K562 (cell line): ENCODE results near the gene POP5. TPM values are rescaled to one million over a fixed set of nuclear protein-coding genes. Genes with fewer than 3 reads are reported as not detected.

Experiments
- ATAC-seq: fragments of 200-7000 bp; cut with Tn5 transposase; 3 replicates; pipeline ENCODE4 v1.9.1; 2020; ENCODE audit warnings: moderate library complexity
- BruUV-seq: library from RNA; stranded (reverse); fragments of 400-500 nt; replicated peaks from 2 replicates; lab custom pipeline; 2021; lab: Mats Ljungman, UMichigan
- CTCF ChIA-PET: fragments of 300-600 bp; formaldehyde crosslinking; extraction: SDS; loops from one replicate; lab custom pipeline; 2021; ENCODE audit warnings: low intra/inter-chr PET ratio; lab: Yijun Ruan, JAX
- POLR2A ChIA-PET: fragments of 300-600, 350-650 bp; sonication (Branson Sonifier 250); formaldehyde crosslinking; extraction: SDS; loops from one replicate; lab custom pipeline; 2021; ENCODE audit warnings: antibody characterized with exemption, inconsistent platforms; lab: Yijun Ruan, JAX
- DNase-seq, 4 experiments: peaks; one replicate each; pipeline versions ENCODE4 v3.0.0 to v3.0.0-alpha.2; 2011 to 2018; ENCODE audit warnings: low spot score in 3 of 4, mixed read lengths in 3 of 4; ENCODE audit errors: extremely low read depth in 1 of 4
- FAIRE-seq: peaks from 2 replicates; lab custom pipeline; 2011; peaks lifted over from hg19 to GRCh38; lab: Jason Lieb, UNC
- H2AFZ ChIP-seq: 2 replicates; pipeline ENCODE4 v1.6.0; 2011; ENCODE audit warnings: low read depth, low read length, control low read depth, inconsistent platforms
- H3K27ac ChIP-seq: fragments of 200-600 bp; 3 replicates; pipeline ENCODE4 v1.8.0; 2011; ENCODE audit warnings: low read depth, mild to moderate bottlenecking, control low read depth, inconsistent platforms, low read length, moderate library complexity, mixed read lengths; ENCODE audit errors: extremely low read depth
- H3K27me3 ChIP-seq, 2 experiments: fragments of 300-600 bp in 1 of 2; 2 replicates in 1 of 2; 3 replicates in 1 of 2; pipeline versions ENCODE4 v1.6.0 to v1.8.0; 2011; ENCODE audit warnings: inconsistent platforms in 2 of 2, low read length in 2 of 2, mild to moderate bottlenecking in 1 of 2, mixed read lengths in 1 of 2, moderate library complexity in 1 of 2; ENCODE audit not compliant: control insufficient read depth in 2 of 2, insufficient read depth in 2 of 2
- H3K36me3 ChIP-seq: fragments of 300-600 bp; 3 replicates; pipeline ENCODE4 v1.8.0; 2011; ENCODE audit warnings: mild to moderate bottlenecking, low read length, inconsistent platforms; ENCODE audit not compliant: control insufficient read depth, insufficient read depth
- H3K4me1 ChIP-seq, 2 experiments: fragments of 200-600 bp in 1 of 2; replicated peaks in 1 of 2; 2 replicates in 1 of 2; 3 replicates in 1 of 2; pipeline versions ENCODE4 v1.5.1 to v1.8.0; 2011; ENCODE audit warnings: inconsistent platforms in 2 of 2, low read length in 2 of 2, mild to moderate bottlenecking in 1 of 2, mixed read lengths in 1 of 2, moderate library complexity in 1 of 2; ENCODE audit not compliant: control insufficient read depth in 2 of 2, insufficient read depth in 2 of 2
- H3K4me2 ChIP-seq: 2 replicates; pipeline ENCODE4 v1.6.1; 2011; ENCODE audit warnings: low read length, control low read depth, inconsistent platforms, mixed read lengths; ENCODE audit not compliant: insufficient read depth
- H3K4me3 ChIP-seq: fragments of 200-600 bp; sonication (generic), shearing (Covaris generic); 2 replicates; pipeline ENCODE4 v1.5.1; 2016; ENCODE audit warnings: control low read depth, inconsistent platforms
- H3K79me2 ChIP-seq: fragments of 200-600 bp; 3 replicates; pipeline ENCODE4 v1.8.0; 2011; ENCODE audit warnings: low read length, inconsistent platforms; ENCODE audit not compliant: control insufficient read depth, insufficient read depth
- H3K9ac ChIP-seq, 2 experiments: 2 replicates each; pipeline versions ENCODE4 v1.6.0 to v1.6.1; 2011; ENCODE audit warnings: low read depth in 2 of 2, low read length in 2 of 2, control low read depth in 1 of 2, inconsistent platforms in 1 of 2, mild to moderate bottlenecking in 1 of 2, mixed read lengths in 1 of 2; ENCODE audit not compliant: insufficient read depth in 1 of 2
- H3K9me1 ChIP-seq: one replicate; pipeline ENCODE4 v1.6.0; 2011; ENCODE audit warnings: inconsistent platforms, mild to moderate bottlenecking, low read length, moderate library complexity; ENCODE audit not compliant: control insufficient read depth, insufficient read depth
- H3K9me3 ChIP-seq: replicated peaks from 2 replicates; pipeline ENCODE4 v1.5.1; 2011; ENCODE audit warnings: low read depth, low read length, inconsistent platforms; ENCODE audit not compliant: control insufficient read depth, insufficient read depth
- H4K20me1 ChIP-seq: replicated peaks from 2 replicates; pipeline ENCODE4 v1.6.1; 2011; ENCODE audit warnings: low read length, inconsistent platforms, mixed read lengths; ENCODE audit not compliant: control insufficient read depth, insufficient read depth
- ATF1 ChIP-seq, 2 experiments: fragments of 450-650 bp in 1 of 2; IDR thresholded peaks; 2 replicates each; pipeline ENCODE4 v1.6.1; 2016; ENCODE audit warnings: missing compliant biosample characterization in 1 of 2, missing genetic modification characterization in 1 of 2
- BCOR ChIP-seq: fragments of 450-650 bp; IDR thresholded peaks from 2 replicates; pipeline ENCODE4 v1.6.1; 2016
- CHD2 ChIP-seq: IDR thresholded peaks from 2 replicates; pipeline ENCODE4 v1.6.1; 2011; ENCODE audit warnings: low read depth, low read length
- RBM25 ChIP-seq: fragments of 200-400 bp; formaldehyde crosslinking; IDR thresholded peaks from 2 replicates; pipeline ENCODE4 v1.6.1; 2018; ENCODE audit warnings: low read length, low read depth, moderate library complexity; ENCODE audit not compliant: severe bottlenecking
- XRCC4 ChIP-seq: IDR thresholded peaks from one replicate; pipeline ENCODE4 v1.6.1; 2011; ENCODE audit not compliant: insufficient read depth, insufficient read length; ENCODE audit errors: extremely low read depth
- WGBS: fragments of 100-300 bp; shearing (Covaris generic); methylation state at CpG from one replicate; pipeline ENCODE4 v1.1.6; 2016; ENCODE audit warnings: low coverage, mixed read lengths; ENCODE audit not compliant: insufficient coverage; ENCODE audit errors: missing lambda C conversion rate; 5-methylcytosine and 5-hydroxymethylcytosine counted together
- in situ Hi-C: fragments of 300-500 bp; cut with MboI; formaldehyde crosslinking; loops from 4 replicates; pipeline ENCODE4 v1.15.0; 2018; ENCODE audit warnings: inconsistent platforms, mixed read lengths
- intact Hi-C: fragments of 100-400 bp; cut with micrococcal nuclease; formaldehyde crosslinking; loops from 2 replicates; pipeline ENCODE4 v1.14.2; 2022
- polyA plus RNA-seq, 8 experiments: library from polyadenylated mRNA; depleted of rRNA in 4 of 8; stranded (reverse) in 5 of 8; unstranded in 3 of 8; fragments of >200 nt; fragmentation: Nextera tagmentation in 2 of 8; fragmentation: Illumina TruSeq in 1 of 8; extraction: Ambion mirVana in 2 of 8; extraction: Trizol in 1 of 8; gene quantifications; 2 replicates each; pipeline versions ENCODE4 v1.2.1 to v1.2.3, GENCODE V29; 2011 to 2014; ENCODE audit warnings: inconsistent platforms in 1 of 8, missing spikeins in 1 of 8
- total RNA-seq, 7 experiments: library from RNA; depleted of rRNA in 6 of 7; stranded (reverse); fragments of >200 nt in 6 of 7; fragmentation: Illumina TruSeq in 2 of 7; extraction: Trizol in 2 of 7; gene quantifications; 2 replicates each; pipeline versions ENCODE4 v1.2.1 to v1.2.3, GENCODE V29; 2011 to 2021; ENCODE audit warnings: low replicate concordance in 1 of 7

Gene POP5
- total and polyA plus RNA-seq, 9 of the 15 experiments (the other 6 are each of a cell fraction or from before 2014, with no cell fraction given): 57.5 to 253 (median 73.8) TPM

DNA sequence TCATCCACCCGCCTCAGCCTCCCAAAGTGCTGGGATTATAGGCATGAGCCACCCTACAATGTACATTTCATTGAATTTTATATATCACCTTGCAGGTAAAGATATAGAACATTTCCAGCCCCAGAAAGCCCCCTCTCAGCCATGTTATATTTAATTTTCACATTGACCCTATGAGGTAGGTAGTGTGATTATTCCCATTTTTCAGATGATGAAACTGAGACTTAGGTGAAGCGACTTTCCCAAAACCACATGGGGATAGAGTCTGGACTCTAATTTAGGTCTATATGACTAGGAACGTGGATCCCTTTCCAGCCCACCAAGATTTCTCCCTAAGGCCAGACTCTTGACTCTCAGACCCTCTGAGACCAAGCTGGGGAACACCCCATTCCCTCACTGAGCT lies 15.7 kb upstream of the POP5 start:
- Histone ChIP-seq H3K36me3 (no peaks in the 10 kb centered on the region), H3K27ac (no peak overlapping the region), H4K20me1 (no peaks in the 10 kb centered on the region), H3K9me1 (no peaks in the 10 kb centered on the region), H3K79me2 (no peaks in the 10 kb centered on the region), H3K9ac (no peak overlapping the region; a peak in 1 of 4 replicates), H3K9me3 (no peaks in the 10 kb centered on the region), H3K27me3 (peaks cover 0 to 16% of the 10 kb centered on the region in 2 experiments; a peak in 2 of 5 replicates), H3K4me1 (peaks cover 6 to 12% of the 10 kb centered on the region in 2 experiments; a peak in 4 of 5 replicates), H3K4me3 (no peak overlapping the region), H3K4me2 (no peak overlapping the region), H2AFZ (no peak overlapping the region)
- intact Hi-C loops: no loop called here
- ATAC-seq (no peak), FAIRE-seq (no peak), DNase-seq (no peak)
- POLR2A ChIA-PET: interaction anchor here (0.6 to 0.8 kb wide), 3 partner anchors 19 to 1220 kb away, joined by 3 read pairs; partner anchors contain the start of gene MLEC
- CTCF ChIA-PET: no interaction called here
- in situ Hi-C loops: no loop called here
- 35% methylated on average over 3 of the region's 3 CpGs for WGBS
- BruUV-seq: no TSS peak
- TF ChIP-seq RBM25: peak; percentile 64
- TF ChIP-seq CHD2: no peak
- no peak for TF ChIP-seq XRCC4
- no peak for TF ChIP-seq ATF1 (CRISPR knock-in tag; IDR thresholded peaks at IDR 0.05)
- TF ChIP-seq ATF1 (tag; IDR thresholded peaks at IDR 0.05): no peak
- TF ChIP-seq BCOR: peak; percentile 70
